GM12878 (cell line): ENCODE data around the gene PRKN. TPM values are rescaled to one million over a fixed set of nuclear protein-coding genes. Genes with fewer than 3 reads are reported as not detected.

Experiments used
- ATAC-seq: fragments of 200-7000 bp; cut with Tn5 transposase; 3 replicates; pipeline ENCODE4 v1.9.1; 2020; ENCODE audit warnings: mild to moderate bottlenecking, moderate library complexity
- BruUV-seq: library from RNA; stranded (reverse); fragments of 400-500 nt; replicated peaks from 2 replicates; lab custom pipeline; 2021; lab: Mats Ljungman, UMichigan
- CTCF ChIA-PET: fragments of 300-600 bp; sonication (Branson Sonifier 250); formaldehyde crosslinking; extraction: SDS; loops from one replicate; lab custom pipeline; 2021; ENCODE audit warnings: inconsistent platforms; lab: Yijun Ruan, JAX
- POLR2A ChIA-PET: fragments of 350-600 bp; formaldehyde crosslinking; extraction: SDS; loops from one replicate; lab custom pipeline; 2021; ENCODE audit warnings: inconsistent platforms; lab: Charles Lee
- RAD21 ChIA-PET: fragments of 300-600 bp; sonication (Branson Sonifier 250); formaldehyde crosslinking; loops from one replicate; lab custom pipeline; 2023; ENCODE audit warnings: antibody characterized with exemption; ENCODE audit not compliant: unreplicated experiment; lab: Charles Lee
- SMC1A ChIA-PET: fragments of 300-600 bp; sonication (Branson Sonifier 250); formaldehyde crosslinking; loops from one replicate; lab custom pipeline; 2023; ENCODE audit not compliant: unreplicated experiment, uncharacterized antibody; lab: Charles Lee
- DNase-seq: peaks from one replicate; pipeline ENCODE4 v3.0.0-alpha.2; 2011; ENCODE audit warnings: low read depth, low spot score
- FAIRE-seq: peaks from 3 replicates; lab custom pipeline; 2011; peaks lifted over from hg19 to GRCh38; lab: Jason Lieb, UNC
- H2AFZ ChIP-seq: 2 replicates; pipeline ENCODE4 v1.6.0; 2011; ENCODE audit warnings: low read depth, low read length, control low read depth; ENCODE audit not compliant: control insufficient read depth
- H3K27ac ChIP-seq: 2 replicates; pipeline ENCODE4 v1.5.1; 2011; ENCODE audit warnings: control low read depth; ENCODE audit not compliant: control insufficient read depth, insufficient read depth
- H3K27me3 ChIP-seq, 2 experiments: replicated peaks in 1 of 2; 2 replicates each; pipeline versions ENCODE4 v1.6.0 to v1.6.1; 2011; ENCODE audit warnings: low read length in 1 of 2; ENCODE audit not compliant: control insufficient read depth in 2 of 2, insufficient read depth in 2 of 2
- H3K36me3 ChIP-seq, 2 experiments: 2 replicates each; pipeline ENCODE4 v1.5.1; 2011; ENCODE audit warnings: low read length in 1 of 2; ENCODE audit not compliant: control insufficient read depth in 2 of 2, insufficient read depth in 2 of 2
- H3K4me1 ChIP-seq: 2 replicates; pipeline ENCODE4 v1.6.1; 2011; ENCODE audit warnings: mild to moderate bottlenecking, low read length, moderate library complexity, mixed read lengths; ENCODE audit not compliant: control insufficient read depth, insufficient read depth
- H3K4me2 ChIP-seq: 2 replicates; pipeline ENCODE4 v1.6.0; 2011; ENCODE audit warnings: control low read depth; ENCODE audit not compliant: control insufficient read depth, insufficient read depth
- H3K4me3 ChIP-seq: fragments of 200-600 bp; sonication (generic); 2 replicates; pipeline ENCODE4 v1.5.1; 2016
- H3K79me2 ChIP-seq: 2 replicates; pipeline ENCODE4 v1.6.0; 2011; ENCODE audit warnings: low read length; ENCODE audit not compliant: control insufficient read depth, insufficient read depth
- H3K9ac ChIP-seq: 2 replicates; pipeline ENCODE4 v1.8.0; 2011; ENCODE audit warnings: low read length, control low read depth, mixed read lengths; ENCODE audit not compliant: control insufficient read depth, insufficient read depth
- H3K9me3 ChIP-seq: replicated peaks from 3 replicates; pipeline ENCODE4 v1.5.1; 2011; ENCODE audit warnings: mild to moderate bottlenecking, low read length; ENCODE audit not compliant: control insufficient read depth, insufficient read depth
- H4K20me1 ChIP-seq: 2 replicates; pipeline ENCODE4 v1.6.0; 2011; ENCODE audit not compliant: control insufficient read depth, insufficient read depth
- BCL11A ChIP-seq: IDR thresholded peaks from 2 replicates; pipeline ENCODE4 v1.6.1; 2011; ENCODE audit warnings: low read depth, low read length
- CBX5 ChIP-seq: sonication (generic); IDR thresholded peaks from 2 replicates; pipeline ENCODE4 v1.6.1; 2016; ENCODE audit warnings: low read depth, moderate library complexity, mild to moderate bottlenecking, inconsistent platforms
- CREB1 ChIP-seq: IDR thresholded peaks from 2 replicates; pipeline ENCODE4 v1.6.1; 2012; ENCODE audit warnings: low read depth, mild to moderate bottlenecking, inconsistent platforms
- NKRF ChIP-seq: fragments of 450-650 bp; conservative IDR thresholded peaks from 2 replicates; pipeline ENCODE4 v1.6.1; 2017; ENCODE audit warnings: mild to moderate bottlenecking, moderate library complexity
- PML ChIP-seq: IDR thresholded peaks from 2 replicates; pipeline ENCODE4 v1.6.1; 2012; ENCODE audit warnings: low read length, inconsistent platforms
- RAD51 ChIP-seq: fragments of 450-650 bp; IDR thresholded peaks from 2 replicates; pipeline ENCODE4 v1.6.1; 2016; ENCODE audit warnings: moderate library complexity, mild to moderate bottlenecking, inconsistent platforms
- SIX5 ChIP-seq: IDR thresholded peaks from 2 replicates; pipeline ENCODE4 v1.6.1; 2011; ENCODE audit warnings: mild to moderate bottlenecking, low read depth, low read length, moderate library complexity; ENCODE audit not compliant: severe bottlenecking
- ZNF687 ChIP-seq: fragments of 450-650 bp; IDR thresholded peaks from 2 replicates; pipeline ENCODE4 v1.6.1; 2017; ENCODE audit warnings: mild to moderate bottlenecking, moderate library complexity
- WGBS: methylation state at CpG from one replicate; pipeline ENCODE4 v1.1.6; 2016; ENCODE audit warnings: low lambda C conversion rate; ENCODE audit not compliant: insufficient replicate concordance, insufficient coverage; ENCODE audit errors: missing lambda C conversion rate; 5-methylcytosine and 5-hydroxymethylcytosine counted together
- in situ Hi-C: fragments of 300-500 bp; cut with MboI; formaldehyde crosslinking; loops from 9 replicates; pipeline ENCODE4 v1.14.3; 2018; ENCODE audit warnings: mixed read lengths
- intact Hi-C: fragments of 100-400 bp; cut with micrococcal nuclease; formaldehyde crosslinking; loops from one replicate; pipeline ENCODE4 v1.14.2; 2022; ENCODE audit not compliant: unreplicated experiment
- polyA plus RNA-seq, 11 experiments: library from polyadenylated mRNA; depleted of rRNA in 4 of 11; unstranded in 6 of 11; stranded (reverse) in 5 of 11; fragments of >200 nt; fragmentation: Nextera tagmentation in 4 of 11; fragmentation: Illumina TruSeq in 1 of 11; extraction: Ambion mirVana in 4 of 11; extraction: Trizol in 1 of 11; gene quantifications; 1 replicate in 1 of 11; 2 replicates in 10 of 11; pipeline versions ENCODE4 v1.2.1 to v1.2.3, GENCODE V29; 2011 to 2016; ENCODE audit warnings: inconsistent platforms in 2 of 11, missing spikeins in 2 of 11, low read depth in 1 of 11
- total RNA-seq, 4 experiments: library from RNA; depleted of rRNA in 3 of 4; stranded (reverse); fragments of >200 nt in 3 of 4; fragmentation: Illumina TruSeq in 1 of 4; extraction: Trizol in 1 of 4; gene quantifications; 2 replicates each; pipeline versions ENCODE4 v1.2.1 to v1.2.3, GENCODE V29; 2013 to 2021
- TF ChIP-seq, protein P1 (sequence below): fragments of 450-650 bp; IDR thresholded peaks from 2 replicates; pipeline ENCODE4 v1.6.1; 2017; ENCODE audit warnings: mild to moderate bottlenecking, moderate library complexity

PRKN gene
- total and polyA plus RNA-seq, 10 of the 15 experiments (the other 5 are each of a cell fraction or from before 2014, with no cell fraction given), result 0.06 to 0.09 TPM; not detected in 8

- H3K36me3 ChIP-seq, result no peaks in the 10 kb centered on the region
- RAD21 ChIA-PET, result no interaction called here
- H3K27me3 ChIP-seq, result no peaks in the 10 kb centered on the region
- no peak overlapping the region for H3K9ac ChIP-seq
- no peak for TF ChIP-seq RAD51
- TF ChIP-seq CBX5, result no peak
- TF ChIP-seq, protein P1, sequence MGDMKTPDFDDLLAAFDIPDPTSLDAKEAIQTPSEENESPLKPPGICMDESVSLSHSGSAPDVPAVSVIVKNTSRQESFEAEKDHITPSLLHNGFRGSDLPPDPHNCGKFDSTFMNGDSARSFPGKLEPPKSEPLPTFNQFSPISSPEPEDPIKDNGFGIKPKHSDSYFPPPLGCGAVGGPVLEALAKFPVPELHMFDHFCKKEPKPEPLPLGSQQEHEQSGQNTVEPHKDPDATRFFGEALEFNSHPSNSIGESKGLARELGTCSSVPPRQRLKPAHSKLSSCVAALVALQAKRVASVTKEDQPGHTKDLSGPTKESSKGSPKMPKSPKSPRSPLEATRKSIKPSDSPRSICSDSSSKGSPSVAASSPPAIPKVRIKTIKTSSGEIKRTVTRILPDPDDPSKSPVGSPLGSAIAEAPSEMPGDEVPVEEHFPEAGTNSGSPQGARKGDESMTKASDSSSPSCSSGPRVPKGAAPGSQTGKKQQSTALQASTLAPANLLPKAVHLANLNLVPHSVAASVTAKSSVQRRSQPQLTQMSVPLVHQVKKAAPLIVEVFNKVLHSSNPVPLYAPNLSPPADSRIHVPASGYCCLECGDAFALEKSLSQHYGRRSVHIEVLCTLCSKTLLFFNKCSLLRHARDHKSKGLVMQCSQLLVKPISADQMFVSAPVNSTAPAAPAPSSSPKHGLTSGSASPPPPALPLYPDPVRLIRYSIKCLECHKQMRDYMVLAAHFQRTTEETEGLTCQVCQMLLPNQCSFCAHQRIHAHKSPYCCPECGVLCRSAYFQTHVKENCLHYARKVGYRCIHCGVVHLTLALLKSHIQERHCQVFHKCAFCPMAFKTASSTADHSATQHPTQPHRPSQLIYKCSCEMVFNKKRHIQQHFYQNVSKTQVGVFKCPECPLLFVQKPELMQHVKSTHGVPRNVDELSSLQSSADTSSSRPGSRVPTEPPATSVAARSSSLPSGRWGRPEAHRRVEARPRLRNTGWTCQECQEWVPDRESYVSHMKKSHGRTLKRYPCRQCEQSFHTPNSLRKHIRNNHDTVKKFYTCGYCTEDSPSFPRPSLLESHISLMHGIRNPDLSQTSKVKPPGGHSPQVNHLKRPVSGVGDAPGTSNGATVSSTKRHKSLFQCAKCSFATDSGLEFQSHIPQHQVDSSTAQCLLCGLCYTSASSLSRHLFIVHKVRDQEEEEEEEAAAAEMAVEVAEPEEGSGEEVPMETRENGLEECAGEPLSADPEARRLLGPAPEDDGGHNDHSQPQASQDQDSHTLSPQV, result no peak
- no peak for TF ChIP-seq PML
- TF ChIP-seq ZNF687, result no peak
- no peak for TF ChIP-seq NKRF
- TF ChIP-seq CREB1, result no peak
- no peak for TF ChIP-seq BCL11A
- no peak for TF ChIP-seq SIX5
- no TSS peak for BruUV-seq
- DNase-seq (no peak), FAIRE-seq (no peak), ATAC-seq (no peak)
- H3K4me2 ChIP-seq, result no peak overlapping the region
- no peak overlapping the region for H3K4me3 ChIP-seq
- SMC1A ChIA-PET, result no interaction called here
- H3K27ac ChIP-seq, result no peak overlapping the region
- CTCF ChIA-PET, result no interaction called here
- WGBS, result 9% methylated on average over 5 of the region's 5 CpGs
- intact Hi-C loops (no loop called here), in situ Hi-C loops (loop anchor here (25.0 kb wide), 1 partner anchor 215 kb away; no protein-coding TSS in a partner anchor)
- no peaks in the 10 kb centered on the region for H3K4me1 ChIP-seq
- no peaks in the 10 kb centered on the region; the same call in 2 of the 3 replicates for H3K9me3 ChIP-seq
- no peaks in the 10 kb centered on the region for H3K79me2 ChIP-seq
- H2AFZ ChIP-seq, result no peak overlapping the region
- no peaks in the 10 kb centered on the region for H4K20me1 ChIP-seq
- POLR2A ChIA-PET, result no interaction called here
Measured at GRCh38 chr6:161351858-161352257, 1375.7 kb downstream of the PRKN start.
